IPS DF 4.7 (cell line): ENCODE results near the gene MSTO1.
"Not testable (repeated sequence)": the region's sequence is repeated elsewhere in the genome, so short reads cannot be mapped to it uniquely, and the experiment has no call there.

Experiments
- DNase-seq: peaks from one replicate; pipeline ENCODE4 v3.0.0-alpha.2; 2013; ENCODE audit warnings: low spot score; ENCODE audit errors: extremely low read depth

The MSTO1 gene

GRCh38 chr1:155609515-155610256, at the start of gene MSTO1:
TSS of gene MSTO1 (plus strand) at chr1:155610218. CDS start at chr1:155610249, 31 bp downstream.
- peak; percentile 86 for DNase-seq

DNA sequence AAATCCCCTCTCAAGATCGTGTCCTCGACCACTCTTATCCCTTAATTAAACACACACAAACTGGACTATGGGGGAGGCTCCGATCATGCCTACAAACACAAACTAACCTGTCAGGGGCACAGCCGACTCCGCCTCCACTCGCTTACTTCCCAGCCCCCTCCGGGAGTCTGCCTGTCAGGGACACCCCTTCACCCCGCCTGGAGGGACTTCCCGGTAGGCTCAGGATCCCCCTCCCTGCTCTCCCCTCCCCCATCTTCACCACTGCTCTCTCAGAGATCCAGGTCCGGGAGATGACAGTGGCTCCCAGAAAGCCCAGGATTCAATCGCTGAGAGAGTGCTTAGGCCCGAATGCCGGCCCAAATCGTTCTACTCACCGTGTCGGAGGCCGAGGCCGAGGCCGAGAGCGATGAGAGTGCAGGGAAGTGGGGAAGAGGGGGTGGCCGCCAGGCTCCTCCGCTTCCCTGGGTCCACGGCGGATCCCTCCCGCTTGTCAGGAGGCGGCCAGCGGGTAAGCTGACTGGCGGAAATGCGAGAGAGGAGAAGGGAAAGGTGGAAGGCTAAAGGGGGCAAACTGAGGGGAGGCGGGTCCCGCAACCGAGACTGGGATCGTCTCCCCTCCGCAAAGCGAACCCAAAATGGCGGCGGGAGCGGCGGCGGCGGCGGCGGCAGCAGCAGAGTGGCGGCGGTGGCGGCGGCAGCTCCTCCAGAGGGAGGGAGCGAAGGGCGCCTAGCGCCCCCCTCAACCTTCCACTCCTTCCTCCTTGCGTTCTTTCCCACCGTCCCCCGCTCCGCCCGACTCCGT, 48.0 kb upstream of the MSTO1 start:
- not testable (repeated sequence) for DNase-seq

DNA sequence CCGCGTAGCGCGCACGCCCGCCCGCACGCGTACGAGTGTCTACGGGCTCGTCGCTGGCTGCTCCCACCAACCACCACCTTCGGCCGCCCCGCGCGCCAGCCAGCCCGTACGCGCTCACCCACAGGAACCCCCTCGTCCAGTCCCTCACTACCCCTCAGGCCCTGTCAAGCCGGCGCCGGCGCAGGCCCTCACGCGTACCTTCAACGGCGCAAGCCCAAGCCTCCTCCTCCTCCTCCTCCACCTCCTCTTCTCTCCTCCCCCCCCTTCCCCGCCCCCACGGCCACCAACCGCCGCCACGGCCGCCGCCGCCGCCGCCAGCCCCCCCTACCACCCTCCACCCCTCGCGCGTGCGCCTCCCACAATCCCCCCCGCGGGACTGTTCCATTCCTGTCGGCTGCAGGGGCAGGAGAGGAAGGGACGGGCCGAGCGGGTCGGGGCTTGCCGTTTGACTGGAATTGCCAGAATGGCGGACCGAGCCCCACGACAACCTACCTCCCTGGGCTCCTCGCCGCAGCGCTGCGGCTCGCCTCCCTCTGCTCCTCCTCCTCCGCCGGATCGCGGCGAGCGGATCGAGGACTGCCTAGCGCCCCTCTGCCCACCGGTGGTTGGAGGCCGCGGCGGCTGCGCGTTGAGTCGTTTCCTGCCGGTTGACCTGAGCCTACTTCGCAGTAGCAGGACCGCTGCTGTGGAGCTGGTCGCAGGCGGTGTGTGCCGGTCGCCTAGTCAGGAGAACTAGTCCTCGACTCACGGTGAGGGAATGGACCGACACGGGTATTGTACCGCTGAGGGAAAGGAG, 47.2 kb upstream of the MSTO1 start, which contains the start of gene ASH1L:
Gene ASH1L, minus strand, starts transcription at position 223 of the 796 bp plus-strand sequence. CDS start 41,284 bp downstream, outside the sequence.
- no peak for DNase-seq

GRCh38 chr1:155563377-155564022, 46.5 kb upstream of the MSTO1 start:
- not testable (repeated sequence) for DNase-seq

- DNase-seq: no peak
Observed at GRCh38 chr1:155569988-155570592, 39.9 kb upstream of the MSTO1 start.

DNA sequence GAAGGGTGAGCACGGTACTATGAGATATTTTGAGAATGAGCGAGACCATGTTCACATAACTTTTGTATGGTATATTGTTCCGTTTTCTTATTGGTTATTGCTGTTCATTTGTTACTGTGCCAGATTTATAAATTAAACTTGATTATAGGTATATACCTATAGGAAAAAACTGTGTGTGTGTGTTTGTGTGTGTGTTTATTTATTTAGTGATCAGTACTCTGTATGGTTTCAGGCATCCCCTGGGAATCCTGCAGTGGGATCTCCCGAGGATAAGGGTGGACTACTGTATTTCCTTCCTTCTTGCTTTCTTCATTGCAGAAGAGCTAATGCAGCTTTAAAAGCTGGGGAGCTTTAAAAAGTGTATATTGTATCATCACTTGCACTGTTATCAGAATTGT, 39.4 kb upstream of the MSTO1 start:
- no peak for DNase-seq

DNA sequence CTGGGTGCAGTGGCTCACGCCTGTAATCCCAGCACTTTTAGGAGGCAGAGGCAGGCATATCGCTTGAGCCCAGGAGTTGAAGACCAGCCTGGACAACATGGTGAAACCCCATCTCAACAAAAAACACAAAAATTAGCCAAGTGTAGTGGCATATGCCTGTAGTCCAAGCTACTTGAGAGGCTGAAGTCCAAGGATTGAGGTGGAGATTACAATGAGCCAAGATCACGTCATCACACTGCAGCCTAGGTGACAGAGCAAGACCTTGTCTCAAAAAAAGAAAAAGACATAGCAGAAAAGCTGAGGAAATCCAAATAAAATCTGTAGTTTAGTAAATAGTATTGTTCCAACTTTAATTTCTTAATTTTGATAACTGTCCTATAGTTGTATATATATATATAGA, 35.9 kb upstream of the MSTO1 start:
- no peak for DNase-seq

DNA sequence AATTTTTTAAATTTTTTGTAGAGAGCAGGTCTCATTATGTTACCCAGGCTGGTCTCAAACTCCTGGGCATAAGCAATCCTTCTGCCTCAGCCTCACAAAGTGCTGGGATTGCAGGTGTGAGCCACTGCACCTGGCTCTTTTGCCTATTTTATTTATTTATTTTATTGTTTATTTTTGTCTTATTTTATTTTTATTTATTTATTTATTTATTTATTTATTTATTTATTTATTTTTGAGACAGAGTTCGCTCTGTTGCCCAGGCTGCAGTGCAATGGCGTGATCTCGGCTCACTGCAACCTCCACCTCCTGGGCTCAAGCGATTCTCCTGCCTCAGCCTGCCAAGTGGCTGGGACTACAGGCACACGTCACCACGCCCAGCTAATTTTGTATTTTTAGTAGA, 34.4 kb upstream of the MSTO1 start:
- not testable (repeated sequence) for DNase-seq

DNA sequence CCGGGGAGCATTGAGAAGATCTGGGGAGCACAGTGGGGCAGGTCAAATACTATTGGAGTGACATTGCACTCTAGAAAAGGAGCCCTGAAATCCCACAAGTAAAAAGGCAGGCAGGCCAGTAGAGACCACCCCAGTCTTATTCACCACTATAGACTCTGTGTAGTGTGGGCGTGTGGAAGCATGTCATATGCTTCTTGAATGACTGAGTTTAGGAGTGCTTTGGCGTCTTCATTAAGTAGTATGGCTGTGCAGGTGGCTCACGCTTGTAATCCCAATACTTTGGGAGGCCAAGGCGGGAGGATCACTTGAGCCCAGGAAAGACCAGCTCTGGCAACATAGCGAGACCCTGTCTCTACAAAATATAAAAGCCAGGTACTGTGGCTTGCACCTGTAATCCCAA, 26.2 kb upstream of the MSTO1 start:
- DNase-seq: not testable (repeated sequence)

GRCh38 chr1:155589282-155589681, 20.7 kb upstream of the MSTO1 start:
- DNase-seq: not testable (repeated sequence)

DNA sequence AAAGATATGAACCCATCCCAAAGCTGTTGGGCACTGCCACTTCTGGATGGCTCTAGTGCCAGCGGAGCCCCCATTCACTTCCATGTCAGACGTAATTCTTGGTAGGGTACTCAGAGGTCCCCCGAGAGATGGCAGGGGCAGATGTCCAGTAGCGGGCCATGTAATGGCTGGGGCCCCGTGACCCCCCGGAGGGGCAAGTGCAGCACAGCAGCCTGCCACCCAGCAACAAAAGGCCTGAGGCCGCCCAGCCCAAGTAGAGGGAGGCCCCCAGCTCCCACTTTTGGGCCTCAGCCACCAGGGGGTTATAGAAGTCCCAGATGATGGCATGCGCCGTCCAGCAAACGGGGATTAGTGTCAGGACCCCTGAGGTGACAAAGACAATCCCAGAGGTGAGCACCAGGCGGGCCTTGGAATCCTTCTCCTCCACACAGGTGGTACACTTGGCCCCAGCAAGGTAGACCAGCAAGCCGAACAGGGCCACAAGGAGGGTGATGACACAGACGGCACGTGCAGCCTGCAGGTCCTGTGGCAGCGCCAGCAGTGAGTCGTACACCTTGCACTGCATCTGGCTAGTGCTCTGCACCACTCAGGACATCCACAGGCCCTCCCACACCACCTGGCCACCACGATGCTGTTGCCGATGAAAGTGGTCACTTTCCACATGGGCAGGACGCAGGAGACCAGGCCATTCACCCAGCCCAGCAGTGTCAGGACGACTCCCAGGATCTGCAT, 19.3 kb upstream of the MSTO1 start:
- DNase-seq: not testable (repeated sequence)

DNA sequence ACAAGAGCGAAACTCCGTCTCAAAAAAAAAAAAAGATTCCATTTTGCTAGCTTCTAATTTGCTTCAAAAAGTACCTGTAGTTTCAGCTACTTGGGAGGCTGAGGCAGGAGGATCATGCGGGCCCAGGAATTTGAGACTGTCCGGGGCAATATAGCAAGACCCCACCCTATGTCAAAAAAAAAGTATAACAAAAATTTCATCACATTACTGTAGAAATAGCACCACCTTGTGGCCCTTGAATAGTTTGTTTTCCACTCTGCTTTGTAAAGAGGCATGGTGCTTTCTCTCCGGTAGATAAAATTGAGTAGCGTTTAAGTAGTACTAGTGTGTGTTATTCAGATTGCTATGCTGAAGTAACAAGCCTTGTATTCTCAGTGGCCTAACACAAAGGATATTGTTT, 18.2 kb upstream of the MSTO1 start:
- peak; percentile 46 for DNase-seq

- DNase-seq: not testable (repeated sequence)
Observed at GRCh38 chr1:155595877-155596474, 14.0 kb upstream of the MSTO1 start.

DNA sequence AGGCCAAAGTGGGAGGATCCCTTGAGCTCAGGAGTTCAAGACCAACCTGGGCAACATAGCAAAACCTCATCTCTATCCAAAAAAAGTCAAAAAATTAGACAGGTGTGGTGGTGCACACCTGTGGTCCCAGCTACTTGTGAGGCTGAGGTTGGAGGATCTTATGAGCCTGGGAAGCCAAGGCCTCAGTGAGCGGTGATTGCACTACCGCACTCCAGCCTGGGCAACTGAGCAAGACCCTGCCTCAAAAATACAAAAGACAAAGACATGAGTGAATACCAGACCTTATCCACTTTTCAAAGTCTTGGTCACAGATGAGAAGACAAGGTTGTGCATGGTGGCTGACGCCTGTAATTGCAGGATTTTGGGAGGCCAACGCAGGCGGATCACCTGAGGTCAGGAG, 13.2 kb upstream of the MSTO1 start:
- no peak for DNase-seq

DNA sequence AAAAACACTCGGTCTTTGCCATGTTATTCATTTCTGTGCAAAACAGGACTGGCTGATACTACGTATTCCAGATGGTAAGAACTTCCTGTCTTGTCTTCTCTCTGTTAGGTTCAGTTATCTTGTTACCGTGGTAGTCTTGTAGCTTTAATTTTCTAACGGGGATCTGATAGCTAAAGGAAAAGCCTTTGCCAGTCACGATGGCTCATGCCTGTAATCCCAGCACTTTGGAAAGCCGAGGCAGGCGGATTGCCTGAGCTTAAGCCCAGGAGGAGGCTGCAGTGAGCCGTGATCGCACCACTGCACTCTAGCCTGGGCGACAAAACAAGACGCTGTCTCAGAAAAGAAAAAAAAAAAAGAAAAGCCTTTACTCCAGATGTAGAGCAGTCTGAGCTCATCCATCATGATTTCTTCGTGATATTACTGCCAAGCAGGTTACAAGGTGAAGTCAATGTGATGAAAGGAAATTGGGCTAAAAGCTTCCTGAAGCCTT, 11.1 kb upstream of the MSTO1 start:
- no peak for DNase-seq

DNA sequence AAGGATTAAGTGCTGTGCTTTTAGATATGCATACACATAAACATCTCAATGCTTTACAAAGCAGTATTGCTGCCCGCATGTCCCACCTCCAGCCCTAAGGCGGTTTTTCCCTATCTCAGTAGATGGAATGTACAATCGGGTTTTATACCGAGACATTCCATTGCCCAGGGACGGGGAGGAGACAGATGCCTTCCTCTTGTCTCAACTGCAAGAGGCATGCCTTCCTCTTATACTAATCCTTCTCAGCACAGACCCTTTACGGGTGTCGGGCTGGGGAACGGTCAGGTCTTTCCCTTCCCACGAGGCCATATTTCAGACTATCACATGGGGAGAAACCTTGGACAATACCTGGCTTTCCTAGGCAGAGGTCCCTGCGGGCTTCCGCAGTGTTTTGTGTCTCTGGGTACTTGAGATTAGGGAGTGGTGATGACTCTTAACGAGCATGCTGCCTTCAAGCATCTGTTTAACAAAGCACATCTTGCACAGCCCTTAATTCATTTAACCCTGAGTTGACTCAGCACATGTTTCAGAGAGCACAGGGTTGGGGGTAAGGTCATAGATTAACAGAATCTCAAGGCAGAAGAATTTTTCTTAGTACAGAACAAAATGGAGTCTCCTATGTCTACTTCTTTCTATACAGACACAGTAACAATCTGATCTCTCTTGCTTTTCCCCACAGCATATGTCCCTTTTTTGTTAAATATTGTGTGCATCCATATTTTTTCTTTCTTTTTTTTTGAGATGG, 10.0 kb upstream of the MSTO1 start:
- DNase-seq: not testable (repeated sequence)

DNA sequence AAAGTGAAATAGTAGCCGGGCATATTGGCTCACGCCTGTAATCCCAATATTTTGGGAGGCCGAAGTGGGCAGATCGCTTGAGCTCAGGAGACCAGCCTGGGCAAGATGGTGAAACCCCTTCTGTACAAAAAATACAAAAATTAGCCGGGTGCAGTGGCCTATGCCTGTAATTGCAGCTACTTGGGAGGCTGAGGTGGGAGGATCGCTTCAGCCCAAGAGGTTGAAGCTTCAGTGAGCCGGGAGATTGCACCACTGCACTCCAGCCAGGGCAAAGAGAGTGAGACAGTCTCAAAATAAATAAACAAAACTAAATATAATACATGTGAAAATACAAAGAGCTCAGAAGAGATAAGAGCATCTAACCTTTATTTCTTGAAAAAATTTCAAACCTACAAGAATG, 2.3 kb upstream of the MSTO1 start:
- DNase-seq: no peak

DNA sequence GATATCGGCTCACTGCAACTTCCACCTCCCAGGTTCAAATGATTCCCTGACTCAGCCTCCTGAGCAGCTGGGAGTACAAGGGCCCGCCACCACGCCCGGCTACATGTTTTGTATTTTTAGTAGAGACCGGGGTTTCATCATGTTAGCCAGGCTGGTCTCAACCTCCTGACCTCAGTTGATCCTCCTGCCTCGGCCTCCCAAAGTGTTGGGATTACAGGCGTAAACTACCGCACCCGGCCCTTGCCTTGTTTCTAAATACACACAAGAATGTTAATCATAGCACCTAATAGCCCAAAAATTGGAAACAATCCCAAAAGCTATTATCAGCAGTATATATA, 1.2 kb upstream of the MSTO1 start:
- DNase-seq: no peak

DNA sequence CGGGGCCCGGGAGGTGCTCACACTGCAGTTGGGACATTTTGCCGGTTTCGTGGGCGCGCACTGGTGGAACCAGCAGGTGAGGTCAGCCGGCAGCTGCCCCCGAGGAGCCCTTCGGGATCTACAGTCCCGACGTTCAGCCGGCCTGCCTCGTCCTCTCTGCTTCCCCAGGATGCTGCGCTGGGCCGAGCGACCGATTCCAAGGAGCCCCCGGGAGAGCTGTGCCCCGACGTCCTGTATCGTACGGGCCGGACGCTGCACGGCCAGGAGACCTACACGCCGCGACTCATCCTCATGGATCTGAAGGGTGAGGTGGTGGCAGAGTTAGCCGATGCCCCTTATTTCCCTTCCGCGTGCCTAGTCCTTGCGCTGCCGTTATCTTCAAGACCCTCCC, 234 bp downstream of the MSTO1 start:
- DNase-seq: not testable (repeated sequence)
